Mucosa of descending colon (tissue), 3 donors: ENCODE results near the gene CLEC7A. TPM values are rescaled to one million over a fixed set of nuclear protein-coding genes. Genes with fewer than 3 reads are reported as not detected.

ENCODE experiments used
- ATAC-seq: fragments of 200-7000 bp; cut with Tn5 transposase; one replicate; pipeline ENCODE4 v1.9.1; 2020; ENCODE audit warnings: mild to moderate bottlenecking, moderate library complexity
- DNase-seq, 3 donors: peaks; one replicate each; pipeline ENCODE4 v3.0.0-alpha.2; 2020
- H3K36me3 ChIP-seq: fragments of 200-600 bp; one replicate; pipeline ENCODE4 v1.8.0; 2021; ENCODE audit warnings: low read depth, mild to moderate bottlenecking
- H3K4me1 ChIP-seq: fragments of 200-600 bp; one replicate; pipeline ENCODE4 v1.8.0; 2021; ENCODE audit warnings: low read depth, mild to moderate bottlenecking
- H3K4me3 ChIP-seq: fragments of 200-600 bp; one replicate; pipeline ENCODE4 v1.8.0; 2021; ENCODE audit warnings: mild to moderate bottlenecking
- H3K9me3 ChIP-seq: fragments of 200-600 bp; one replicate; pipeline ENCODE4 v1.8.0; 2021; ENCODE audit warnings: mild to moderate bottlenecking
- intact Hi-C, 2 donors: fragments of 100-400 bp; cut with DNase I in 1 of 2; cut with micrococcal nuclease in 1 of 2; formaldehyde crosslinking; loops; one replicate each; pipeline versions ENCODE4 v1.11.0 to v1.11.1; 2022; cut with DNase I, micrococcal nuclease
- total RNA-seq, 3 donors: library from RNA; stranded (reverse); fragmentation: NEBNext Ultra II Directional in 2 of 3; extraction: Animal tissue kit (Norgen Biotek cat#: 25700) in 2 of 3; gene quantifications; one replicate each; pipeline versions ENCODE4 v1.2.1 to v1.2.4, GENCODE V29; 2021 to 2023
- TF ChIP-seq, protein P1 (sequence below): fragments of 200-600 bp; IDR thresholded peaks from one replicate; pipeline ENCODE4 v1.8.0; 2022; ENCODE audit warnings: antibody characterized with exemption, mild to moderate bottlenecking
- donor health status: DM: no; HTN: no; CAD: no; lungs with moderate emphysema.
- donor health status: DM: no; HTN: no; CAD: no.
- donor health status: DM: no; HTN: yes; CAD: no.

CLEC7A gene
- total RNA-seq, 3 donors from 2014 or later: 3.1 to 12.0 (median 6.3) TPM

GRCh38 chr12:10154145-10154496 lies 24.1 kb upstream of the CLEC7A start:
- intact Hi-C loops: no loop called here
- ATAC-seq (no peak), DNase-seq (no peak)
- no peaks in the 10 kb centered on the region for H3K4me1 ChIP-seq
- H3K36me3 ChIP-seq: no peaks in the 10 kb centered on the region
- TF ChIP-seq, protein P1, sequence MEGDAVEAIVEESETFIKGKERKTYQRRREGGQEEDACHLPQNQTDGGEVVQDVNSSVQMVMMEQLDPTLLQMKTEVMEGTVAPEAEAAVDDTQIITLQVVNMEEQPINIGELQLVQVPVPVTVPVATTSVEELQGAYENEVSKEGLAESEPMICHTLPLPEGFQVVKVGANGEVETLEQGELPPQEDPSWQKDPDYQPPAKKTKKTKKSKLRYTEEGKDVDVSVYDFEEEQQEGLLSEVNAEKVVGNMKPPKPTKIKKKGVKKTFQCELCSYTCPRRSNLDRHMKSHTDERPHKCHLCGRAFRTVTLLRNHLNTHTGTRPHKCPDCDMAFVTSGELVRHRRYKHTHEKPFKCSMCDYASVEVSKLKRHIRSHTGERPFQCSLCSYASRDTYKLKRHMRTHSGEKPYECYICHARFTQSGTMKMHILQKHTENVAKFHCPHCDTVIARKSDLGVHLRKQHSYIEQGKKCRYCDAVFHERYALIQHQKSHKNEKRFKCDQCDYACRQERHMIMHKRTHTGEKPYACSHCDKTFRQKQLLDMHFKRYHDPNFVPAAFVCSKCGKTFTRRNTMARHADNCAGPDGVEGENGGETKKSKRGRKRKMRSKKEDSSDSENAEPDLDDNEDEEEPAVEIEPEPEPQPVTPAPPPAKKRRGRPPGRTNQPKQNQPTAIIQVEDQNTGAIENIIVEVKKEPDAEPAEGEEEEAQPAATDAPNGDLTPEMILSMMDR: no peak
- no peak overlapping the region for H3K4me3 ChIP-seq
- H3K9me3 ChIP-seq: no peaks in the 10 kb centered on the region

- peak; percentile 97 for ATAC-seq
- TF ChIP-seq, protein P1: peak; percentile 66
- DNase-seq: peak; percentile 74 to 76 (median 74)
- intact Hi-C loops: loop anchor here in 1 of 2 donors (2.0 kb wide), 1 partner anchor 37 kb away; no protein-coding TSS in a partner anchor
- Histone ChIP-seq H3K4me1 (no peaks in the 10 kb centered on the region), H3K9me3 (no peaks in the 10 kb centered on the region), H3K4me3 (no peak overlapping the region), H3K36me3 (no peaks in the 10 kb centered on the region)
Measured at GRCh38 chr12:10153271-10154144, 23.5 kb upstream of the CLEC7A start.

DNA sequence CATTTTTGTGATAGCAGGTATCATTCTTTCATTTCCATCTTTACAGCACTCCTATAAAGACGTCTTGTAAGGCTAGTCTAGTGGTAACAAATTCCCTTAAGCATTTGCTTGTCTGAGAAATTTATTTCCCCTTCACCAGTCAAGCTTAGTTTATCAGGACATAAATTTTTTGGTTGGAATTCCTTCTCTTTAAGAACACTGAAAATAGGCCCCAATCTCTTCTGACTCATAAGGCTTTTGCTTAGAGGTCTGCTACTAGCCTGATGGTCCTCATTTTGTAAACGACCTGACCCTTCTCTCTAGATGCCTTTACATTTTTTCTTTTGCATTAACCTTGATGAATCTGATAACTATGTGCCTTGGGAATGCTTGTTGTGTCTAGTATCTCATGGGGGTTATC lies 21.6 kb upstream of the CLEC7A start:
- intact Hi-C loops: loop anchor here in 1 of 2 donors (2.0 kb wide), 1 partner anchor 39 kb away; no protein-coding TSS in a partner anchor
- no peak overlapping the region for H3K4me3 ChIP-seq
- TF ChIP-seq, protein P1: no peak
- no peaks in the 10 kb centered on the region for H3K4me1 ChIP-seq
- no peak for DNase-seq
- H3K9me3 ChIP-seq: no peaks in the 10 kb centered on the region
- no peaks in the 10 kb centered on the region for H3K36me3 ChIP-seq
- no peak for ATAC-seq

- no peaks in the 10 kb centered on the region for H3K4me1 ChIP-seq
- no peaks in the 10 kb centered on the region for H3K36me3 ChIP-seq
- H3K4me3 ChIP-seq: no peak overlapping the region
- TF ChIP-seq, protein P1: no peak
- intact Hi-C loops: no loop called here
- DNase-seq: no peak
- no peak for ATAC-seq
- H3K9me3 ChIP-seq: no peaks in the 10 kb centered on the region
Measured at GRCh38 chr12:10147714-10148403, 17.9 kb upstream of the CLEC7A start.

- TF ChIP-seq, protein P1: no peak
- H3K4me1 ChIP-seq: no peaks in the 10 kb centered on the region
- ATAC-seq (no peak), DNase-seq (no peak)
- no peaks in the 10 kb centered on the region for H3K9me3 ChIP-seq
- H3K36me3 ChIP-seq: no peaks in the 10 kb centered on the region
- no peak overlapping the region for H3K4me3 ChIP-seq
- intact Hi-C loops: loop anchor here in 1 of 2 donors (5.0 kb wide), 1 partner anchor 111 kb away; the partner anchor contains the start of gene CLEC9A
Measured at GRCh38 chr12:10142976-10143589, 13.1 kb upstream of the CLEC7A start.
